ENCODE data around the gene FHIT.
"Not testable (repeated sequence)": the region's sequence is repeated elsewhere in the genome, so short reads cannot be mapped to it uniquely, and the experiment has no call there.

The FHIT gene

DNA sequence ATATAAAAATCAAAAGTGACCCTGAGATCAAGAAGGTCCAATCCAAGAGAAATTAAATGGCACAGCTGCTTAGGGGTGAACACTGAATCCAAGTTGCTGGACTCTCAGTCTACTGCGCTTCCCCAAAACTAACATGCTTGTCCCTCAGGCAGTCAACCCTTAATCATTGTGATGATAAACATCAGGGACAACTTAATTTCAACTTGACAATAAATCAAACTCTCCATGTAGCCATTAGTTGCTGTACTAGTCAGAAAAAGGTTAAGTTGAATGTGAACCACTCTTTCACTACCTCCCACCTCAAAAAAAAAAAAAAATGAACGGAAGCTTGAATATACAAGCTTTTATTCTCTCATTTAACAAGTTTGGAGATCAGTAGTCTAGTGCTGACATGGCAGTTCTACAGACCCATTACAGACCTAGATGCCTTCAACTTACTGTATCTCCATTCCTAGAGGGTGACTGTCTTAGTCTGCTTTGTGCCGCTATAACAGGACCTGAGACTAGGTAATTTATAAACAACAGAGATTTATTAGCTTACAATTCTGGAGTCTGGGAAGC lies 185.7 kb downstream of the FHIT start:
- in situ Hi-C loops (cut with MboI; ENCODE audit: low sequenced_read_pairs) = no loop called here

DNA sequence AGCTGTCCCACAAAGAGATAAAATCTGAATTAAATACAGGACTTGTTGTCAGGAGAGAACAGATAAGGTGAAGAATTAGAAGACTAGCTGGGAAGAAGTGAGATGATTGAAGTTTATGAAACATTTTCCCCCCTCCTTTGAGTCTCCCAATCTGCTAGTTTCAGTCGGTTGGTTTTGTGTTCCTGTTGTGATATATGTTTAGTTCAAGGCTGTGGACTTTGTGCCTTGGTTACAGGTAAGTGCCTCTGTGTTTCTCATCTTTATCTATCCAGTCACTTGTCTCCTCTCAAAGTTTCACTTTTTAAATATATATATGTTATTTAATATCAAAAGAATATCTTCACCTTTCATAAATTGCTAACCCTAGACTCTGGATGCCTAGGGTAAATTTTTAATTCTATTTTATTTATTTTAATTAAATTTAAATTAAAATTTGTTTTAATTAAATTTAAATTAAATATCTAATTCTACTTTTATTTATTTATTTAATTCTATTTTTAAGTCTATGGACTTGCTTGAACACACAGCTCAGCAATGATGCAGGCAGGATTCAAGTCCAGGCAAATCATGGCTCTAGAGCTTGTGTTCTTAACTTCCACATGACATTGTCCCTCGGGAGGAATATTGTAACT lies 190.0 kb downstream of the FHIT start:
- in situ Hi-C loops (cut with MboI; ENCODE audit: low sequenced_read_pairs) = no loop called here

DNA sequence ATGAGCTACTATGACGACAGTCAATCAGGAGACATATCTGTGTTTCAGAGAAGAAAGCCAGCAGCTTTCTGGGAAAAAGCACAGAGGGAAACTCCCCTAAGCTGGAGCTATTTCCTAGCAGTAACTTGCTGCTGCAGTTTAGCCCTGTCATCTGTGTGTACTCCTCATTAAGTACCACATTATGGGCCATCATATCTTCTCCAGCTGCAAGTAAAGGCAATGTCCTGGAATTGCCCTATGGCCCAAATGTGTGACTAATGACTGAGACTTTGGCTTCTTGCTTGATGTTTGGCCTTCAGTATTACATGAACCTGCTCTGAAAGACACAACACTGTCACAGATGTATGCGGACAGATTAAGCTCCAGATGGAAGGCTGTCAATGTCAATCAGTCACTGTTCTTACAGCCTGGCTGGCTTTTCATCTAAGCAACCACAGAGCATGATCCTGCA lies 190.8 kb downstream of the FHIT start:
- in situ Hi-C loops (cut with MboI; ENCODE audit: low sequenced_read_pairs) = no loop called here

DNA sequence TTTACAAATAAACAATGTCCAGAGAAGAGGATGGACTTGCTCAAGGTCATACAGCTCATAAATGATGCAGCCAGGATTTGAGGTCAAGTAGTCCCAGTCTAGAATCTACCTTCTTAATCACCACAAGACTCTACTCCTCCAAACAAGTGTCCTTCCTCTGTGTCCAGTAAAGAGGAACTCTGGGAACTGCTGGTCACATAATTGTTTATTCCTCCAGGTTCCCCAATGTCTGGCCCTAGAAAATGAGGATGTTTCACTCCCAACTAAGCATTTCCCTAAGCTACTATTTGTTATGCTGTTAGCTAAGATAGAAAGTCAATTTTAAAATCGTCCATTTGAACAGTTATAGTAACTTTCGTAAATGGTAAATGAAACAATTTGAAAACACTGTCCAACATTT lies 192.4 kb downstream of the FHIT start:
- in situ Hi-C loops (cut with MboI; ENCODE audit: low sequenced_read_pairs) = no loop called here

DNA sequence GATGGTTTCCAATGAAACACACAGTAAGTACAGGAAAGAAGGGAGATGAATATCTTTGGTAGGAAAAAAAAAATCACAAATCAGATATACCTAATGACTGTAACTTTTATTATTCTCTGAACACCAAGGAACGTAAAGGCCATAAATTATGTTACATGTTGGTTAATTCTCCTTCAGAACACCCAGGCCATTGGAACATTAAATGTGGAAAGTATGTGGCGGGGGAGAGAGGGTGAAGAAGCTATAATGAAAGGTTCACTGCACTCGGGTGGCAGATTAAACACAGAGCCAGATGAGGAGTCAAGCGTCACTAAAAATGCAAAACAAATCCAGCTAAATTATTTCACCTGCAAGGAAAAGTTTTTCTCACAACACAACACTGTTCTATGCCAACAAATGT lies 193.8 kb downstream of the FHIT start:
- in situ Hi-C loops (cut with MboI; ENCODE audit: low sequenced_read_pairs) = no loop called here

DNA sequence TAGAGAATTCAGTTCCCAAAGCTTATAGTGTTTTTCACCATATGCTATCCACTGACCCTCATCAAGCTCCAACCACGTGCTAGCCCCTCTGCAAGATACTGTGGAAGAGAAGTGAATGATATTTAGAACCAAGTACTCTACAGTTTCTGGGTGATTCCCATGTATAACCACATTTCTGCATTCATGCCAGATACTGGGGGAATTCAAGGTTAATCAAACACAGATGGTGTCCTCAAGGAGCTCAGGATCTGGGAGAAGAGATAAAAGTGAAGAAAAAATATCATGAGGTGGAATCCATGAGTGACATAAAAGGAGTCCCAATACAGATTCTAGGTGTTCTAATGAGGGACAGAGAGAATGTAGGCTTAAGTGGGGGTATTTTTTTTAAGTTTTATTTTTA lies 195.8 kb downstream of the FHIT start:
- in situ Hi-C loops (cut with MboI; ENCODE audit: low sequenced_read_pairs) = no loop called here

DNA sequence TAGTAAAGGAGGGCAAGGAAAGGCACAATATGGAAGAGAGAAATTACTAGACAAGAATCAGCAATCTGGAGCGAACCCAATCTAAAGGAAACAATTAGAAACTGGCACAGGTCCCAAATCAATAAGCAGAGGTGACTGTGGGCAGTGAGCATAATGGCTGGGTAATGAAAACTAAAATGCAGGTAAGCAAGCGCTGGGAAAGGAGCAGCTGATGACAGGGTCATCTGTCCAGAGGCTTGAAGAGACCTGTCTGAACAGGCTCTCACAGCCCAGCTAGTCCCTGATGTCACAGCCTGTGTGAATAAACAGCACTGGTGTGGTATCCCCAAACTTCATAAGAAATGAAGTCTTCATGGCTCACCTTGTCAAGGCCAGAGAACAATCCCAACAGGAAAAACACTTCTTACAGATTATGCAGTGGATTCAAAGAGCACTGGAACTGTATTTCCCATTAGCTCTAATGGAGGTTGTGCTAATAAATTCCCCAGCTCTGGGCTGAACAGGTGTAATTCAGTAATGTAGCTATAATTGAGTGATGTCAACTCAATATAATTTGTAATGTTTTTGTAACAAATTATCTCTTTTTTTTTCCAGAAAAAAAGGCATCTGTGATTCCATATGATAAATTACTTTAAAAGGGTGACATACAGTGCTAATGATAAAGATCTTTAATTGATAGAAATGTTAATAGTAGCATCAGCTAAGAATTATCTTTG lies 197.3 kb downstream of the FHIT start:
- in situ Hi-C loops (cut with MboI; ENCODE audit: low sequenced_read_pairs) = no loop called here

DNA sequence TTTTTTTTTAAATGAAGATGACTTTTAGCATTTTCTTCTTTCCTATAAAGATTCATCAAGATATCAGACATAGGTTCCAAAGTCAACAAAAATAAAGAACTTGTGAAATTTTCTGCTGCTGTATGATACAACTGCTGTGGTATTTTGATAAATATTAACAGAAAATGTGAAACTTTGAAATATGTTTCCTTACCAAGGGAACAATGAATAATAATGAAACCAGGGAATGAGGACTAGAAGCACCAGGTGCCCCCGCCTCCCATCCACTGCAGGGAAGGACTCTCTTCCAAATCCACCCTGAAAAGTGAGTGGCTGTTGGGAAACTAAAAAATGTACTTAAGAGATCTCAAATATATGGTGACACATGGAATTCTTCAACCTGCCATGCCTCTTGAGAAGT lies 198.4 kb downstream of the FHIT start:
- in situ Hi-C loops (cut with MboI; ENCODE audit: low sequenced_read_pairs) = no loop called here

DNA sequence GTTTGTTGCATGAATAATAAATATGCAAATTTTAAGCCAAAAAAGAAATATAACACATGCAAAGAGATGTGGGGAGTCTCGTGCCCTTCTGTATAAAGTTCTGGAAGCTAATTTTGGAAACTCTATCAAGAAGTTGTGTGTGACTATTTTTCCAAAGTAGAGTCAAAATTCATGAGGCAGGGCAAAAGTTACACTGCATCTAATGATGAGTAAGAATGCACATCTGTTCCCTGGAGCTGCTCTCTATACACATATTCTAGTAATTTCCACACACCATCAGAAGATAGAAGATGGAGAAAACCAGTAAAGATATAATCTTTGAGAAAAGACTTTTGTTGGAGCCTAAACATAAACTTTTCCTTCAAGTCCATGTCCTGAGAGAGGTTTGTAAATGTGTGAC lies 199.6 kb downstream of the FHIT start:
- in situ Hi-C loops (cut with MboI; ENCODE audit: low sequenced_read_pairs) = no loop called here

DNA sequence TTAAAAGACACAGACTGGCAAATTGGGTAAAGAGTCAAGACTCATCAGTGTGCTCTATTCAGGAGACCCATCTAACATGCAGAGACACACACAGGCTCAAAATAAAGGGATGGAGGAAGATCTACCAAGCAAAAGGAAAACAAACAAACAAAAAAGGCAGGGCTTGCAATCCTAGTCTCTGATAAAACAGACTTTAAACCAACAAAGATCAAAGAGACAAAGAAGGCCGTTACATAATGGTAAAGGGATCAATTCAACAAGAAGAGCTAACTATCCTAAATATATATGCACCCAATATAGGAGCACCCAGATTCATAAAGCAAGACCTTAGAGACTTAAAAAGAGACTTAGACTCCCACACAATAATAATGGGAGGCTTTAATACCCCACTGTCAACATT lies 206.1 kb downstream of the FHIT start:
- in situ Hi-C loops (cut with MboI; ENCODE audit: low sequenced_read_pairs) = not testable (repeated sequence)

DNA sequence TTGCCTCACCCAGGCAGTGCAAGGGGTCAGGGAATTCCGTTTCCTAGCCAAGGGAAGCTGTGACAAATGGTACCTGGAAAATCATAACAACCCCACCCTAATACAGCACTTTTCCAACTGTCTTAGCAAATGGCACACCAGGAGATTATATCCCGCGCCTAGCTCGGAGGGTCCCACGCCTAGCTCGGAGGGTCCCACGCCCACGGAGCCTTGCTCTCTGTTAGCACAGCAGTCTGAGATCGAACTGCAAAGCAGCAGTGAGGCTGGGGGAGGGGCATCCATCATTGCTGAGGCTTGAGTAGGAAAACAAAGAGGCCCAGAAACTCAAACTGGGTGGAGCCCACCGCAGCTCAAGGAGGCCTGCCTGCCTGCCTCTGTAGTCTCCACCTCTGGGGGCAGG lies 208.1 kb downstream of the FHIT start:
- in situ Hi-C loops (cut with MboI; ENCODE audit: low sequenced_read_pairs) = no loop called here

DNA sequence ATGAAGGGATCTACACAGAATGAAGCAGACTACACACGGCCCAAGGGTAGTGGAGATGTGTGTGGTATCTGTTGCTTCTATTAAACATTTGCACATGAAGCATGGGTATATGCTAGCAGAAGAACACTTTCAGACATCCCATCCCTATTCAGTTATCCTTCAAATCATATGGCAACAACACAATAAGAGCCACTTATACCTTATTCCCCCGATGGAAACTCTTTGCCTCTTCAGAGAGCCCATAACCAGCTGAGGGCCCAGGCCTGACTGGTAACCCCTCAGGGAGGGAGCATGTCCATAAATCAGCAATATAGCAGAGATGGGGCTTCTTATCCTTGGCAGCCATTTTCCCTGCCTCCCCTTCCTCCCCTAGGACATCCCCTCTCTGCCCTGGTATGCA lies 210.6 kb downstream of the FHIT start:
- in situ Hi-C loops (cut with MboI; ENCODE audit: low sequenced_read_pairs) = no loop called here

DNA sequence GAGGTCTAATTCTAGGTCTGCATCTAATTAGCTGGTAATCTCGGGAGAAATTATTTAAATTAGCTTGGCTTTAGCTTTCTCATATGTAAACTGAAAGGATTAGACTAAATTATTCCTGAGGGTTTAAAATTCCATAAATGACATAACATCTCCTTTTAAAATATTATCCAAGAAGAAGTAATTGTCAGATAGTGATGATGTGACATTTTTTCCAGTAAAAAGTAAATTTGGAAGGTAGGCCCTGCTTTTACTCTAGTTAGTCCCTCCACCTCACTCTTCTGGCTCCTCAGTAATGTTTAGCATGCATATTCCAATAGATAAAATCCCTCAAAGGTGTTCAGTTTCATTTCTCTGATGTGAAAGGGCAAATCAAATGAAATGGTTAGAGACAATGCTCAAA lies 215.7 kb downstream of the FHIT start:
- in situ Hi-C loops (cut with MboI; ENCODE audit: low sequenced_read_pairs) = no loop called here

DNA sequence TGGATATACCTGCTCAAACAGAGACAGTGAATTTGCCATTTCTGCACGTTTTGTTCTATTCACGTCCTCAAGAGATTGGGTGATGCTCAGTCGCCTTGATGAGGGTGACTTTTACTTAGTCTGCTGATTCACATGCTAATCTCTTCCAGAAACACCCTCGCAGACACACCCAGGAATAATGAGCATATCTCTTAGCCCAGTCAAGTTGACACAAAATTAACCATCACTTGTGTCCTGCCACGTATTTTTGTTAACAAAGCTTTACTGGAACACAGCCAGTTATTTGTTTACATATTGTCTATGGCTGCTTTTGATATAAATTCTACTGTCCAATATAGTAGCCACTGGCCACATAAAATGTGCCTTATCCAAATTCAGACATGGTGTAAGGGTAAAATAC lies 218.3 kb downstream of the FHIT start:
- in situ Hi-C loops (cut with MboI; ENCODE audit: low sequenced_read_pairs) = no loop called here

DNA sequence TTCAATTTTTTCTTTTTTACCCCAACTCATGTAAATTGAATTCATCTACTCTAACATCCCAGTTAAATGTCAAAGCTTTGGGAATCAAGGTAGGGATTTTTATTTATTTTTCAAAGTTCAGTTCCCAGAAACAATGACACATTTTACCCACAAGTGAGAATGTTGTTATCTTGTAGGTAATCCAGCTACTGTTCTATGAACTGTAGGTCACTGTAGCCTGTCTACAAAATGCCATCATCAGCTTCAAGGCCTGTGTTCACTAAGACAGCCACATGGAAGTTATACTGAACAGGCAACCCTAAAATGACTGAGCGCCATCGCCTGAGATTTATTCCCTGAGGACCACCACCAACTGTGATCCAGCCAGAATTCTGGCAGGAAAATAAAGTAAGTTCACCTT lies 219.7 kb downstream of the FHIT start:
- in situ Hi-C loops (cut with MboI; ENCODE audit: low sequenced_read_pairs) = no loop called here

DNA sequence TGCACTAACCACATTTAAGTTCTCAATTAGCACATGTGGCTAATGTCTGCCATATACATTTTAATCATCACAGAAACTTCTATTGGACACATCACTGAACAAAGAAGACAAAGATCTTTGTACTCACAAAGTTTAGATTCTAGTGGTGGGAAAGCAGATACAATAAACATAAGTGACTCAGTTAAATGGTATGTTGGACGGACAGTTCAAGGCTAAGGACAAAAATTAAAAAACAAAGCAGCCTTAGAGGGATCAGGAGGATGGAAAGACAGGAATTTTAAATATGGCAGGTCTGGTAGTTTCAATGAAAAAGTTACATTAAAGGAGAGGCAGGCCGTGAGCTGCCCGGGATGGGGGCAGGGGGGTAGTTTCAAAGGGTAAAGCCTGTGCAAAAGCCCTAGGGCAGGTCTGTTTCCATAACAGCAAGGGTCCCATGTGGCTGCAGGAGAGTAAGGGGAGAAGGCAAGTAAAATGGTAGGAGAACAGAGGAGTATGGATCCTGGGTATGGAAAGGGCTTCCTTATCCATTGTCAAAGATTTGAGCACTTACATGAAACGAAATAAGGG lies 220.7 kb downstream of the FHIT start:
- in situ Hi-C loops (cut with MboI; ENCODE audit: low sequenced_read_pairs) = no loop called here

DNA sequence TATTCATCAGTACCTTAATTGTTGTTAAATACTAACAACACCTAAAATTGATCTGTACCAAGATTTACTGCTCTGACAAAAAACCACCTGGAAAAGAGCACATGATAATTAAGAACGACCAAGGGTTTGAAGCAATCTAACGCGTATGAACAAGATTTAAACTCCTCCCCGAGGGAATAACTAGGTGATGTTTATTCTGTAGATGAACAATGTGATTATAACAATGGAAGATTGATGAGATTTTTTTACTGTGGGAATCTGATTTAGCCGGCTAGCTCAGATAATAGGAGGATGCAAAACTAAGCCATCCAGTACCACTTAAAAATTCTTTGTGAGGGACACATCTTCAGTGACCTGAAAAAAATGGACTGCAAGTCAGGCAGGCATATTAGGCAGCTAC lies 222.1 kb downstream of the FHIT start:
- in situ Hi-C loops (cut with MboI; ENCODE audit: low sequenced_read_pairs) = no loop called here

DNA sequence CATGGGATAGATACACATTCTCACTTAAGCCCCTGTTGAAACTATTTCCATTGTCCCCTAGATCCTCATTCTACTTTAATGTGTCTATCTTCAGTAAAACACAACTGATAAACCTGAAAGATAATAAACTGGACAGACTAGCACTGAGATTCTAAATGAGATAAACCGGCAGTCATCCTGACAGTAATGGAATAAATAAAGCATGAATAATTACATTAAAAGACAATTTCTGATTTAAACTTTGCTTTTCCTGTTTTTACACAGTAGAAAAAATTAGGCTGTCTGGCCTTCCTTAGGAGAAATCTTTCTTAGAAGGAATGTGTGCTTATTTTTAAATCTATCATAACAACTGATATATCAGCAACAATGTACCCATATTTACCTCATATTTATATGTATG lies 232.4 kb downstream of the FHIT start:
- in situ Hi-C loops (cut with MboI; ENCODE audit: low sequenced_read_pairs) = no loop called here

DNA sequence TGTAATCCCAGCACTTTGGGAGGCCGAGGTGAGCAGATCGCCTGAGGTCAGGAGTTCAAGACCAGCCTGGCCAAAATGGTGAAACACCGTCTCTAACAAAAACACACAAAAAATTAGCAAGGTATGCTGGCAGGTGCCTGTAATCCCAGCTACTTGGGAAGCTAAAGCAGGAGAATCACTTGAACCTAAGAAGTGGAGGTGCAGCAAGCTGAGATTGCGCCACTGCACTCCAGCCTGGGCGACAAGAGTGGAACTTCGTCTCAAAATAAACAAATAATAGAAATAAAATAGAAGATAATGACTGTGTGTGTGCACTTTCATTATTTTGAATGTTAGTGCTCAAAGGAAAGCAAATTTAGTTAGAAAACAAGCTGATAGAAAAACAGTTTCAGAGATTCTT lies 234.2 kb downstream of the FHIT start:
- in situ Hi-C loops (cut with MboI; ENCODE audit: low sequenced_read_pairs) = not testable (repeated sequence)

DNA sequence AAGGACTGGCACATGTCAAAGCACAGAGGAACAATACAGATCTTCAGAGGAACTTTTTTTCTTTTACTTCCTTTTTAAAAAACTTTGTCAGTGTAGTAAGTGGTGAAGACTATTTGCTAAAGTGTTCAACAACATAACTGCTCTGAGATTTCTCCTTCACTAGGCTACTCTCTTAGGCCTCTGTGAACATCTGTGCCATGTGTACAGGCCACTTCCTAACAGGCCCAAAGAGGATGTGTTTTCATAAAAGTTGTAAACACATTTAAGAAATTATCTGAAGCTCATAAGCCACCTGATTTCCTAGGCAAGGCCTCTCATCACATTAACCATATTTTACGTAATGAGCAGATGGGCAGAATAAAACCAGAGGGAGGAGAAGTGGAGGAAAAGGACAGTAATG lies 235.4 kb downstream of the FHIT start:
- in situ Hi-C loops (cut with MboI; ENCODE audit: low sequenced_read_pairs) = no loop called here

DNA sequence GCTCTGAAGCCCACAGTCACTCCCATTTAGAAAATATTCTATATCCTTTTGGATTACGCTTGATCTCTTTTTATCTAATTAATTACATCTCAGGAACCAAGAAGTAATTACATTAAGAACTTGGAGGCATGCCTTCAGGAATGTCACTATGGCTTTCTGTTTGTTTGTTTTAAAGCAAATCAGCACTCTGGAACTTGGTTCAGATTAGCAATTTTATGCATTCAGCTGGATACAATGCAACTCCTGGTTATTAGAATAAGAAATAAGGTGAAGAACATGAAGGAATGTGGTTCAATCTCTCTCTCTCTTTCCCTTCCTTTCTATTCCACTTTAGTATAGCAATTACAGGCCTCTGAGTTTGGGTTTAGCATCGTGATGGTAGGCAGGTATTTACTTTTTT lies 235.8 kb downstream of the FHIT start:
- in situ Hi-C loops (cut with MboI; ENCODE audit: low sequenced_read_pairs) = no loop called here

DNA sequence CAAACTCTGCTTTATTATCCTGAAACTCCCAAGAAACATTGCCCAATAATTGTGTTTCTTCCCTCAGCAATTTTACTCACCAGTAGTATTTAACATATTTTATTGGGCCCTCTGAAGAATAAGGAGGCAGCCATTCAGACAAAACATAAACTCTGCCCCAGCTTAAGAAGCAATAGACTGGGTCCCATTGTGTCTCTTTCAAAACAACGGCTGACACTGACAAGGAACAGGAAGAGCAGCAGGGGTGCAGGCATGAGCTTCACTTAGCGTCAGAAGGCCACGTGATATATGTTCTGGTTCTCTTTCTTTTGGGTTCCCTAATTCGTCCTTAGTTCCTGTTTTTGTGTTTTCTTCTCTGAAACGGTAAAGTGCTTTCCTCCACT lies 242.3 kb downstream of the FHIT start:
- in situ Hi-C loops (cut with MboI; ENCODE audit: low sequenced_read_pairs) = no loop called here

All from HL-60/S4 treated with retinoic acid at 250 ng/mL for 4 days and 3 days (cell line).